Hematopoietic multipotent progenitor cell treated with erythropoietin and hydrocortisone succinate and interleukin-3 and kit ligand, for 4 days (in vitro differentiated cells): Measurements from ENCODE around the gene TANK.
A peak's percentile ranks its signal among the peaks of the same experiment; 100 is the strongest.
"Not testable (repeated sequence)": the region's sequence is repeated elsewhere in the genome, so short reads cannot be mapped to it uniquely, and the experiment has no call there.

ENCODE experiments used
- DNase-seq: peaks from one replicate; pipeline ENCODE4 v3.0.0-alpha.2; 2015

Gene TANK

DNA sequence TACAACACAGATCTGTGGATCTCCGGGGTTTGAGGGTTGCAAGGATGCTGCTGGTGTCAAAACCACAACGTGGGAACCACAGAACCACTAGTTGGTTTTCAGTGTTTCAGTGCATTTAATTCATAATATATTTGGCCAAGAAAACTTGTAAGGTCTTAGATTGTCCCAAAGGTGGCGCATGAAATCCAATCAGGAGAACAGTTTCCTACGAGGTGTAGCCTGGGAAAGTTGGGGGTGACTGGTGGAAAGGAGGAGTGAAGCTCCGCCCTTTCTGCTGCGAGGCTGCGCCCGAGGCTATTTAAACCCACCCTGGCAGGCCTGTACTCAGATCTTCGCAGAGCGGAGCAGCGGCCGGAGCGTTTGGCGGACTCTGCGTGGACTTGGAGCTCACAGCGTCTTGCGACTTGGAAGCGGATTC is 120.7 kb downstream of the TANK start:
- DNase-seq = peak; percentile 49

DNA sequence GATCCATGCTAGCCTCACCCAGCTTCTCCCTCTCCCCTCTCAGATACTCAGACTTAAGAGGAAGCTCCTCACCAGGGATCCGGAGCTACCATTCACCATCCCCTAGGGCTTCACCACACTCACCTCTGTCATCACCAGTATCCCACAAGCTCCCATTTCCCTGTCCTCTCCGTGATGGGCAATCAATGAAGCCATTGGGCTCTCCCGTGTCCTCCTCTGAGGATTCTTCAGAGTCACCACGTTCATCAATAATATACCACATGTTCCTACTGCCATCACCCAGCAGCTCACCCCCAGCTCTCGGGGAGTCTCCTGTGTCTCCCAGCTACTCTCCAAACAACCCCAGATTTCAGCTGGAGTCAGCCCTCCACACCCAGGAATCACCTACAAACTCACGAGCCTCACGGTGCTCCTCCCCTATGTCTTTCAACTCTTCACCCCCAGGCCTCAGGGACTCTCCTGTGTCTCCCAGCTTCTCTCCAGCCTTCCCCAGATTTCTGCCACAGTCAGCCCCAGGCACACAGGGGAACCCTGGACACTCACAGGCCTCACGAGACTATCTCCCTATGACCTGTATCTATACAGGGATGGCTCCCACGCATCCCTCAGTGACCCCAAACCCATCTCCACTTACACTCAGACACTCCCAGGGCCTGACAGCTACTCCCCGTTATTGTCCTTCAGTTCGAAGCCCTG is 121.5 kb downstream of the TANK start:
- DNase-seq = not testable (repeated sequence)

DNA sequence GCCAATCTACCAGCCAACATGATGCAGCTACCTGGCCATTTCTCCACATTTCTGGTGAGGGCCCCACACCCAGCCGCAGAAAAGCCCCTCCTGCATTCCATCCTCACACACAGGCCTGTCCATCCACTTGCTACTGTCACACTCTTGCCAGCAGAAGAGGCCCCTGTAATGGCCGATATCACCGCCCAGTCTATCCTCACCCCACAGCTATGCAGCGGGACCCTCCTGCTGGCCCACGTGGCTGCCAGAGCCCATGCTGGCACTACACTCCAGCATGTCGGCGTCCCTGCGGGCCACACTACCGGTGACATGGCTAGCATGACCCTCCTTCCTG is 122.0 kb downstream of the TANK start:
- not testable (repeated sequence) for DNase-seq

DNA sequence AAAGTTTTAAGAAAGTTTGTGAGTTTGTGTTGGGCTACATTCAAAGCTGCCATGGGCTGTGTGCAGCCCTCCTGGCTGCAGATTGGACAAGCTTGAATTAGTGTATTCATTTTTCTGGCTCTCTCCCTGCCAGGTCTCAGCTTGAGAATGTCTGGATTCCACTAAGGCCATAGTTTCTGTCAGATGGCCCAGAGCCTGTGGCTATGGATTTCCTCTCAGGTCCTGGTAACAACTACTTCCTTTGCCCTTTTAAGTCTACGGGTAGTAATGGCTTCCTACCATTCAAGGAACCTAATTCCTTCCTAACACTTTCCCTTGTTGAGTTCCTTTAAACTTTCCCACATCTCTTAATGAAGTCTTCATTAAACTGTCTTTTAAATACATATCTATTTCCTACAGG is 123.7 kb downstream of the TANK start:
- DNase-seq = no peak
